HG03571 (cell line): ENCODE measurements around the gene DLG2.

Experiments
- ATAC-seq: cut with Tn5 transposase; IDR thresholded peaks from one replicate; pipeline ENCODE4 v1.9.1; 2021; ENCODE audit not compliant: unreplicated experiment

Gene DLG2

GRCh38 chr11:85137597-85137996 lies 489.5 kb downstream of the DLG2 start:
- no peak for ATAC-seq

GRCh38 chr11:85133636-85134035 lies 493.5 kb downstream of the DLG2 start:
- no peak for ATAC-seq

- no peak for ATAC-seq
These were observed 494.1 kb downstream of the DLG2 start for GRCh38 chr11:85132851-85133585.

- no peak for ATAC-seq
These were observed 499.8 kb downstream of the DLG2 start for GRCh38 chr11:85127349-85127748.

- ATAC-seq = peak; percentile 89
These were observed 503.4 kb downstream of the DLG2 start for GRCh38 chr11:85123752-85124231.

GRCh38 chr11:85118151-85118550 lies 509.0 kb downstream of the DLG2 start:
- no peak for ATAC-seq

GRCh38 chr11:85115798-85116197 lies 511.3 kb downstream of the DLG2 start:
- ATAC-seq = no peak

GRCh38 chr11:85114786-85115185 lies 512.4 kb downstream of the DLG2 start:
- ATAC-seq = no peak

GRCh38 chr11:85110246-85110645 lies 516.9 kb downstream of the DLG2 start:
- peak; percentile 91 for ATAC-seq

GRCh38 chr11:85109141-85109540 lies 518.0 kb downstream of the DLG2 start:
- peak; percentile 73 for ATAC-seq

GRCh38 chr11:85105868-85106267 lies 521.3 kb downstream of the DLG2 start:
- no peak for ATAC-seq

- no peak for ATAC-seq
These were observed 527.6 kb downstream of the DLG2 start for GRCh38 chr11:85099522-85099921.

GRCh38 chr11:85098996-85099395 lies 528.1 kb downstream of the DLG2 start:
- no peak for ATAC-seq

- peak; percentile 58 for ATAC-seq
These were observed 530.2 kb downstream of the DLG2 start for GRCh38 chr11:85096939-85097338.

GRCh38 chr11:85095239-85095638 lies 531.9 kb downstream of the DLG2 start:
- no peak for ATAC-seq

GRCh38 chr11:85094795-85095194 lies 532.3 kb downstream of the DLG2 start:
- no peak for ATAC-seq

GRCh38 chr11:85089654-85090053 lies 537.5 kb downstream of the DLG2 start:
- ATAC-seq = no peak

- no peak for ATAC-seq
These were observed 538.9 kb downstream of the DLG2 start for GRCh38 chr11:85088286-85088685.

GRCh38 chr11:85086504-85087284 lies 540.5 kb downstream of the DLG2 start:
- ATAC-seq = no peak

- no peak for ATAC-seq
These were observed 550.4 kb downstream of the DLG2 start for GRCh38 chr11:85076535-85077330.

- ATAC-seq = peak; percentile 99
These were observed 564.5 kb downstream of the DLG2 start for GRCh38 chr11:85062659-85063058.
